ENCODE data around the gene FTSJ1.

DNA sequence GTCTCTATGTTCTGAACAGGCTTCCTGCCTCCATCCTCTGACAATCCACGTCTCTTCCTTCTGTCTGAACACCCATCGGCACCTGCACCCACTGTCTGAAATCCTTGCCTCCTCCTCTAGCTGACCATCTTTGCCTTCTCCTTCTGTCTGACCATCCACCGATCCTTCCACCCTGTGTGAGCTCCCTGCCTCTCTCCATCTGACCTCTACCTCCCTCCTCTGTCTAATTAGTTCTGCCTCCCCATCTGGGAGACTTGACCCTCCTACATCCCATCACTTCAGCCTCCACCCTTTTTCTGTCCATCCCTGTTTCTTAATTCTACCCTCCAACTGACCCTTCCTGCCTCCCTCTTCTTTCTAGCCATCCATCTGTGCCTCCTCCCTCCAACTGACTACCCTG lies 16.0 kb upstream of the FTSJ1 start:
- TF ChIP-seq CTBP1 (IDR thresholded peaks at IDR 0.05; ENCODE audit: borderline replicate concordance) (no peak), FOXK2 (IDR thresholded peaks at IDR 0.05) (no peak), FOXA1 (IDR thresholded peaks at IDR 0.05) (no peak), SP1 (IDR thresholded peaks at IDR 0.05) (no peak), LEF1 (IDR thresholded peaks at IDR 0.05; ENCODE audit: borderline replicate concordance) (no peak), BHLHE40 (IDR thresholded peaks at IDR 0.05; ENCODE audit: borderline replicate concordance) (no peak), L3MBTL2 (conservative IDR thresholded peaks at IDR 0.05) (no peak), FOXM1 (IDR thresholded peaks at IDR 0.05; ENCODE audit: borderline replicate concordance) (no peak), NFRKB (IDR thresholded peaks at IDR 0.05) (no peak), ELF4 (IDR thresholded peaks at IDR 0.05) (no peak), TARDBP (IDR thresholded peaks at IDR 0.05) (no peak), ARNT (IDR thresholded peaks at IDR 0.05) (no peak), SUZ12 (IDR thresholded peaks at IDR 0.05) (no peak)
